Stomach (tissue), 4 donors: ENCODE data around the gene MLH3.

ENCODE experiments used
- EP300 ChIP-seq: sonication (generic); formaldehyde crosslinking; IDR thresholded peaks from one replicate; pipeline ENCODE4 v1.6.1; 2017; ENCODE audit warnings: antibody characterized with exemption
- POLR2A ChIP-seq, 4 donors: fragments of 450-650 bp; IDR thresholded peaks; one replicate each; pipeline ENCODE4 v1.6.1; 2016; ENCODE audit warnings: antibody characterized with exemption in 4 of 4, control low read depth in 2 of 4, mild to moderate bottlenecking in 1 of 4, moderate library complexity in 1 of 4
- POLR2AphosphoS5 ChIP-seq, 3 donors: sonication (generic); formaldehyde crosslinking; IDR thresholded peaks; one replicate each; pipeline ENCODE4 v1.6.1; 2016; ENCODE audit warnings: antibody characterized with exemption in 3 of 3
- TF ChIP-seq, protein P1 (sequence below), 7 experiments: fragments of 450-650 bp in 4 of 7; fragments of 200-600 bp in 3 of 7; sonication (generic) in 3 of 7; IDR thresholded peaks; one replicate each; pipeline ENCODE4 v1.5.1; 2016 to 2019; ENCODE audit warnings: antibody characterized with exemption in 7 of 7, control low read depth in 2 of 7, mild to moderate bottlenecking in 1 of 7

DNA sequence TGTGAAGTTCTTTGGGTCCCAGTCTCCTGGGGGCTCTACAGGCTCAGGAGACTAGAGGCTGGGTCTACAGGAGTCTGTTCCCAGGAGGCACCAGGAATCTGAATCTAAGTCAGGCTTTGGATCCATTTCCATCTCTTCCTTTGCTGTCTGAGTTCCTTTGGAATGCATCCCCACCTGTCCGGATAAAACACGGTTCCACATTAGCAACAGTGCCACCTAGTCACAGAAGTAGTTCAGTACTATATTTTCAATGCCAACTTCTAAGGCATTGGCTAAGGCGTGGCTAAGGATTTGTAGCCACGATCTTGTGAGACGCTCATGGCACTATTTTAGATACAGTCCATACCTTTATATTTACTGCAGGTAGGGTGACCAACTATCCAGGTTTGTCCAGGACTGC, 33.2 kb upstream of the MLH3 start:
- TF ChIP-seq, protein P1, sequence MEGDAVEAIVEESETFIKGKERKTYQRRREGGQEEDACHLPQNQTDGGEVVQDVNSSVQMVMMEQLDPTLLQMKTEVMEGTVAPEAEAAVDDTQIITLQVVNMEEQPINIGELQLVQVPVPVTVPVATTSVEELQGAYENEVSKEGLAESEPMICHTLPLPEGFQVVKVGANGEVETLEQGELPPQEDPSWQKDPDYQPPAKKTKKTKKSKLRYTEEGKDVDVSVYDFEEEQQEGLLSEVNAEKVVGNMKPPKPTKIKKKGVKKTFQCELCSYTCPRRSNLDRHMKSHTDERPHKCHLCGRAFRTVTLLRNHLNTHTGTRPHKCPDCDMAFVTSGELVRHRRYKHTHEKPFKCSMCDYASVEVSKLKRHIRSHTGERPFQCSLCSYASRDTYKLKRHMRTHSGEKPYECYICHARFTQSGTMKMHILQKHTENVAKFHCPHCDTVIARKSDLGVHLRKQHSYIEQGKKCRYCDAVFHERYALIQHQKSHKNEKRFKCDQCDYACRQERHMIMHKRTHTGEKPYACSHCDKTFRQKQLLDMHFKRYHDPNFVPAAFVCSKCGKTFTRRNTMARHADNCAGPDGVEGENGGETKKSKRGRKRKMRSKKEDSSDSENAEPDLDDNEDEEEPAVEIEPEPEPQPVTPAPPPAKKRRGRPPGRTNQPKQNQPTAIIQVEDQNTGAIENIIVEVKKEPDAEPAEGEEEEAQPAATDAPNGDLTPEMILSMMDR (IDR thresholded peaks at IDR 0.05): peak in 1 of 7 experiments; percentile 12
- TF ChIP-seq EP300 (no peak), POLR2A (IDR thresholded peaks at IDR 0.05) (no peak), POLR2AphosphoS5 (IDR thresholded peaks at IDR 0.05) (no peak)
